ENCODE data around the gene SLC6A7. TPM values are rescaled to one million over a fixed set of nuclear protein-coding genes. Genes with fewer than 3 reads are reported as not detected.

SLC6A7 gene
- total RNA-seq, 1 donor from 2014 or later, result 0.62 TPM

DNA sequence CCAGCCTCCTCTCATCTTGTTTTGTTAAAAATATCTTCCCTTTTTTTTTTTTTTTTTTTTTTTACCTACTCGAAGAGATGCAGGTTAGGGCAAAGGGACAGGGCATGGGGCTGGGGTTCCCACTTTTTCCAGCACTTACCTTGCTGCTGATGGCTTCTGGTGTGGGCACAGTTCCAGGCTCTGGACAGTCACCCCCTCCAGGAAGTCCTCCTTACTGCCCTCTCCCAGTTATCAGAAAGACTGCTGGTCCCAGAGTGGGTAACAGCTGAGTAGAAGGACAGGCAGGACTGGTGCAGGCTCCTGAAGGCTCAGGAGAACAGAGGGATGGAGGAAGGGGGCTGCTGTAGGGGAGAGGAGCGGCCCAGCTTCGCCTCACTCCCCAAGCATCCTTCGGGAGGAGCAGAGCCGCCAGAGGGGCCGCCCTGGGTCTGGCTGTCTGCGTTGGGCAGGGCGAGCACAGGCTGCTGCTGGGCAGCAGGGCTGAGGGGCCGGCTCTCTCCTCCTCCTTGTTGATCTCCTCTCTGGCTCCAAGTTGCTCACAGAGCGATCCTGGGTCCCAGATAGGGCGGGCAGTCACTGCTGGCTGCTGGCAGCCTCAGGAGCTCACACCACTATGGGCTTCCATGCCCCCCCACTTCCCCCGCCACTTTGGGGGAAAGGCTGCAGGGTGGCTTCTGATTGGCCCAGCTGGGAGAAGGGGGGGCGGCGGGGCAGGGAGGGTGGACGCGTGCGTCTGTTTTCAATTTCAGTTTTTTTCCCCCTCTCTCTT, 34.4 kb upstream of the SLC6A7 start, which contains the start of gene PDGFRB:
PDGFRB (minus strand) TSS at position 588 of the 769 bp plus-strand sequence. CDS start 18,798 bp downstream, outside the sequence.
- DNase-seq, result peak; percentile 83

DNA sequence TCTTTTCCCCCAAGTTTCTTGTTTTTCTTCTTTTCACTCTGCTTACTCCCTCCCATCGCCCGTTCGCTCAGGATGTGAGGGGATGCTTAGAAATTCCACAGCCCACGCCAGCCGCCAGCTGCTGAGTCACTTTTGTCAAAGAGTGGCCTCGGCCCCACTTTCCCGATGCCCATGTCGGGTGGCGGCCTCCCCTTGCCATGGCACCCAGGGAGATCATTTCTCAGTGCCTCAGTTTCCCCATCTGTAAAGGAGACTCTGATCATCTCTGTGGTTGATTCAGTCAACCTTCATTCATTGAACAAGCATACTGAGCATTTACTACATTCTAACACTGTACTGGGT, 33.9 kb upstream of the SLC6A7 start:
- no peak for DNase-seq

DNA sequence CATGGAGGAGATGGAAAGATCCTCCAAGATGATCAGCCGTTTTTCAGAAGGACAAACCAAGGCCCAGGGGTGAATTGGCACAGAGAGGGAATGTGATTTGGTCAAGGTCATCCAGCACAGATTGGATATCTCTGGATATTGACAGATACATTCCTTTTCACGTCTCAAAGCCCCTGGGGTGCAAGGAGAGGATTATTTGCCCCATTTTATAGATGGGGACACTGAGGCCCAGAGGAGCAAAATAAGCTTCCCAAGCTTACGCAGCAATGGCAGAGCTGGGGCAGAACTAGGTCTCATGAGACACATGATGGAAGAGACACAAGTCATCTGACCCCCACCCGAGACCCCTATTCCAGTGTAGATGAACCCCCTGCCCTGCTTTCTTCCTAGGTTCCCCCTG, 33.3 kb upstream of the SLC6A7 start:
- DNase-seq, result no peak

DNA sequence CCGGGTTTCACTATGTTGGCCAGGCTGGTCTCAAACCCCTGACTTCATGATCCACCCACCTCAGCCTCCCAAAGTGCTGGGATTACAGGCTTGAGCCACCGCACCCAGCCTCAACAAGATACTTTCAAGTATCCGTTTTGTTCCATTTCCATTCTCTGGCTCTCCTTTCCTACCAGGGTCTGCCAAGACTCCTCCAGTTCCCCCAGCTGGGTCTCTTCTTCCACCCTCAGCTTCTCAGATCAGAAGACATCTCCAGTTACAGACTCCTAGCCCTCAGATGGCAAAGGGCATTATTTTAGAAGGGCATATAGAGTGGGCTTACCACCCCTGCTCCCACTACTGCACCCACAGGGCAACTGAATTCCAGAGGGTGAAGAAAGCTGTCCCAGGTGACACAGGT, 32.7 kb upstream of the SLC6A7 start:
- no peak for DNase-seq

DNA sequence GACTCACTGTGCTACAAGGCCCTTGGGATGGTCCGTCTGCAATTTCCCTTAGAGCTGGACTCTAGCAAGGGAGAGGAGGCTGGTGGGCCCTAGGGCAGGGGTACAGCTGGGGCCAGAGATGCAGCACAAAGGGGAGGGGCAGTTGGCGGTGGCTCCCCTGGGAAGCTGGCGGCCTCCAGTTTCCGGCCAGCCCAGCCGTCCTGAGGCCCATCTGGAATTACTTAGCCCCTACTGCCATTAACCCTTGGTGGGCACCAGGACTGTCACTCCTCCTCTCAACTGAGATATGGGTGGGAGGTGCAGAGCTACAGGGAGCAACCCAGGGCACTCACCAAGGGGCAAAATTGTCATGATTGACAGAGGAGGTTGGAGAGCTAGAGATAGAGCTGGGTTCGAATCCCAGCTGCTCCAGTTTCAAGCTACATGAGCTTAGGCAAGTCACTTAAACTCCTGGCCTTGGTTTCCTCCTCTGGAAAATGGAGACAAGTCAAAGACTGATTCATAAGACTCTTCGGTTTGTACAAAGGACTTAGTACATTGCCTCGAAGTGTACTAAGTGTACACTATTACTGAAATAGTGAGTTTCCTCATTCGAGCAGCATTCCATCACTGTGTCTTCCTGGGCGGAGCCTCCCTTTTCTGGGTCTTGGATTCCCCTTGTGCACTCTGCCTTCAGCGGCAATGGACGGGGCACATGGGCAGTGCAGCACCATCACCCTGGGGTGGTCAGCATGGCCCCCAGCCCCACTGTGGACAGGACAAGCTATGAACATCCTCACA, 31.5 kb upstream of the SLC6A7 start:
- no peak for DNase-seq

DNA sequence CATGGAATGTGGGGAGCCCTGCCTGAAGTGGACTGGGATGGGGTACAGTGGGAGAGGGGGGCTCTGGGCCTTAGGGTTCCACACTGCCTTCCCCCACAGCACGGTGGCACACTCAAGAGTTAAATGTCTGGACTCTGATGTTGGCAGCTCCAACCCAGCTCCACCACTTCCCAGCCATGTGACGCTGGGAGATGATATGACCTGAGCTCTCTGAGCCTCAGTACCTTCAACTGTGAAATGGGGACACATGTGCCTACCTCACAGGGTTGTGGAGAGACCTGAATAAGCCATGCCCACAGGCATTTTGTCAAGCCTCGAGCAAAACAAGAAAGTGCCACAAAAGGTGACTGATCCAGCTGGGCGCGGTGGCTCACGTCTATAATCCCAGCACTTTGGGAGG, 30.8 kb upstream of the SLC6A7 start:
- no peak for DNase-seq

DNA sequence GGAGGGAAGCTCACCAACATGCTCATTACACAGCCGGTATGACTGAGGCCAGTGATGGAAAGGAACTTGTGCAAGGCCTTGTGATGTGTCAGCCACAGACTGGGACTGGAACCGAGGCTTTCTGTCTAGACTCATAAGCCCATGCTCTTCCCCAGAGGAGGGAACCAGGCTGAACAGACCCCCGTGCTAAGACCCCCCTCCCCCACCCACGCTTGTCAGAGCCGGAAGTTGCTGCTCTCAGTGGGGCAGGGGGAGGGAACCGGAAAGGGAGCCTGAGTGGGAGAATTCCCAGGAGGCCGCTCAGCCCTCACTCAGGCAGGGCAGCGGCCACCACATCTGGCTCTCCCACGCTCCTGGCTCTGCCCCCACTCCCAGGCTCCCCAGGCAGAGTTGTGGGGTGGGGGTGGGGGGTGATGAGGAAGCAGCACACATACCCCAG, 30.1 kb upstream of the SLC6A7 start:
- no peak for DNase-seq

DNA sequence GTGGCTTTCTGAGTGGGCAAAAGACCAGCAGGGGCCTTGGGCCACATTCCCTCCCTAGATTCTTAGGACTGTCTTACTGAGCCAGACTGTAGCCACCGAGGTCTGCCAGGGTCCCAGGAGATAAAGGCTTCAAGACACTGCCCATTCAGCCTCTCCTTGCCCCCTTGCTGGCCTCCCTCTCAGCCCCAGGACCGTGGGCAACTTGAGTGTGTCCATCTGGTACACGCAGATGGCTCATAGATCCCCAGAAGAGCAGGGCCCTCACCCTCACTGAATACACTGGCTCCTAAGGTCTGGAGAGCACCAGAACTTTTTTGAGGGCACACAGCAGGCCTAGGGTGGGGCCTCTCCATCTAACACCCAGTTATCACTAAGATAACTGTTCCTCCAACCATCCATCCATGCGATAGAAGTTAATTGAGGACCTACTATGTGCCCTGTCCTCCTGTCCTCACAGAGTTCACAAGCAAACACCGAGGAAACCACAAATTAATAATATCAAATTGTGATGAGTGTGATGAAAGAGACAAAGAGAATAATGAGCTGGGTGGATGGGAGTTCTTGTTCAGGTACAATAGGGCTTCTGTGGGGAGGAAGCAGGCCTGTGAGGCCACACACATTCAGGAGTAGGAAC, 29.3 kb upstream of the SLC6A7 start:
- DNase-seq, result no peak

DNA sequence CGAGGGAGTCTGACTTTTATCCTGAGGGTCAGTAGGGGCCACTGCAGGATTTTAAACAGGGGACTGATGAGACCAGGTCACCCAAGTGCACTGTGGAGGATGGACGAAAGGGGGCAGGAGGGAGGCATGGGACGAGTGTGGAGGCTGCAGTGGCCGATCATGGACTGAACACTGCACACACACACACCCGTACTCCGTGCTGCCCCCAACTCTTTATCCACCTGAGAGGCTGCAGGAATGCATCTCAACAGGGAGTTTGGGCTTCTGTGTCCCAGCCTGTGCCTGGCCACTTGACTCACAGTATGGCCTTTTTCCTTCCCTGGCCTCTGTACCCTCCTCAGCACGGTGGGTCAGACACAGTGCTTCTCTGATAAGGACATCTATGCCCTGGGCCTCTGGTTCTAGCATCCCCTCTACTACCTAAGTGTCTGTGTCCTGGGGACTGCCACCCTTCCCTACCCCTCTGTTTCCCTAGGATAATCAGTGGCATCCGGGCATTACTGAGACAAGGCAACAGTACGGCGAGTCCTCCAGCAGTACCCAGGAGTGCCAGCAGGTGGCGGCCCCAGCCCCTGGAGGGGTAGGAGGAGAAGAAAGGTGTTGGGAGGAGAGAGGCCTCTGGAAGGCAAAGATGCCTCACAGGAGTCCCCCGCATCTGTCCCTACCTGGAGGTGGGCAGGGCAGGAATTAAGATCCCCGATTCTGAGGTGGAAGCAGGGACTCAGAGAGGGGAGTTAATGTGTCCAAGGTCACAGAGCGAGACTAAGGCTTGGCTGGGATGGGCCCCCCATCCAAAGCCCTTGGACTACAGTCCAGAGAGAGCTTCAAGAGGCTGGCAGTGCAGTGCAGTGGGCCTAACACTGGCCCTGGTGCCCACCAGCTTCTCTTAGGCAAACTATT, 28.4 kb upstream of the SLC6A7 start:
- DNase-seq, result peak; percentile 80

DNA sequence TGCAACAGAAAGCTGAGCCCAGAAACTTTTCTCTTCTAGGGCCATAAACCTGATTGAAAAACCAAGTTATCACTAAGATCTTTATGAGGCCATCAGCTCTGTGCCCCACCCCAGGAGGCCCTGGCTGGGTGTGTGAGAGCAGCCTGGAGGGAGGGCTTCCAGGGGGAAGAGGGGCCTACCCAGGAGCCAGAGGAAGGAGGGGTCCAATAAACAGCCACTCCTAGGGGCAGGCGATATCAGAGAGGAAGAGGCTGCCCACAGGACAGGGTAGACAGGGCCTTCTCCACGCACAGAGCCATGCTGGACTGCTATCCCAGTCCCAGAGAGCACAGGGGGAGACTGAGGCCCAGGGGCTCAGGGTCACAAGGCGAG, 27.7 kb upstream of the SLC6A7 start:
- no peak for DNase-seq

DNA sequence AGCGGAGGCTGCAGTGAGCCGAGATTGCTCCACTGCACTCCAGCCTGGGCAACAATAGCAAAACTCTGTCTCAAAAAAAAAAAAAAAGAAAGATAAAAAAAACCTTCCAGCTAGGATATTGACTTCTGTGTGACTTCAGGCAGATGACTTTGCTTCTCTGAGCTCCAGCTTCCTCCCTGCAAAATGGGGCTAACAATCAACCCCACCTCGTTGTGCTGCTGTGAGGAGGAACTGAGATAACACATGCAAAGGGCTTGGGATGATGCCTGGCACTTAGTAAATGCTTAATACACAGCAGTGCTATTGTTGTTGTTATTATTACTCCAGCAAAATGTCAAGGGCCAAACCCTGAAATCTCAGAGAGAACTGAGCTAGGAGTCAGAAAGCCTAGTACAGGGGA, 26.8 kb upstream of the SLC6A7 start:
- no peak for DNase-seq

DNA sequence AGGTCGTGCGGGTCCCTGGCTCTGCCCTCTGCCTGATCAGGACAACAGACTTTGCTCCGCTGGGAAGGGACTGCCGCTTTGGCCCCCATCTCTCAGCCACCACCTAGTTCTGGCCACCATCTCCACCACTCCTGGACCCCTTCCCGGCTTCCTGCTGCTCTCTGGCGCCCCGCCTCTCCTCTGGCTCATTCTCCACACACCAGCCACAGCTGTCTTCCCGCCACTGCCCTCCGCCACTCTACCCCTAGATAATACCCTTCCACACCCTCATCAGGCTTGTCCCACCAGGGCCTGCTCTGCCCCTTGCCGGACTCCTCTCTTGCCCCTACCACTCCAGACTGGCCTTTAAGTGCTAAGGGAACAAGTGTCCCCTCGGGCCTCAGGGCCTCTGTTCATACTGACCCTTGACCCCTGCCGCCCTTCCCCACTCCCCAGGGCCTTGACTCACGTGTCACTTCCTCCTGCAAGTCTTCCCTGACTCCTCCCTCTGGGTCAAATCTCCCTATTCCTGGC, 26.3 kb upstream of the SLC6A7 start:
- DNase-seq, result no peak

DNA sequence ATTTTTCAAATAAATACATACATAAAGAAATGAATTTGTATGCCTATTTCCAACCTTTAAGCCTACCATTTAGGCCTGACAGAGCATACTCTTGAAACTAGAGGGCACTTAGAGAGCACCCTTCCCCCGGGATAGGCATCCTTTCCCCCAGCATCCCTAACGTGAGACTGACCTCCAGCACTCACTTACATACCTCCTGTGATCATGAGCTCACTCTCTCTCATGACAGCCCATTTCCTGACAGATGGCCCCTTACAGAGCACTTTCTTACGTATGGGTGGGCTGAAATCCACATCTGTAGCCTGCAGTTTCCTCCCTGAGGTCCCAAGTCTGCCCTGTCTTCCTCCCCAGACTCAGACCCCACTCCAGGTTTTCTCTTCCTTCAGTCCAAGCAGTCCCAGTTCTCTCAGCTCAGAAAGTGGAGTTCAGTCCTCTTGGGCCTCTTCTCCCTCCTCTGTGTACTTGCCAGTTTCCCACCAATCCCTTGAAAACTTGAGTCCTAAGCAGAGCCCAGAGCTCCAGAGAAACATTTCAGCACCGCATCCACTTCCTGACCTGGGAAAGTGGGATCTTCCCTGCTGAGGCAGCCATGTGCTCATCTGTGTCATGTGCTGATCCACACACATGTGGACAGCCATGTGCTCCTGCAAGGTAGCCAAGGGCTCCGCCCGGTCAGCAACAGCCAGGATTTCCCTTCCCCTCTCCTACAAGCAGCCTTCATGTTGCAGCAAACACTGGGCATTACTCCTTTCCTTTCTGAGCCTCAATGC, 25.5 kb upstream of the SLC6A7 start:
- DNase-seq, result no peak

DNA sequence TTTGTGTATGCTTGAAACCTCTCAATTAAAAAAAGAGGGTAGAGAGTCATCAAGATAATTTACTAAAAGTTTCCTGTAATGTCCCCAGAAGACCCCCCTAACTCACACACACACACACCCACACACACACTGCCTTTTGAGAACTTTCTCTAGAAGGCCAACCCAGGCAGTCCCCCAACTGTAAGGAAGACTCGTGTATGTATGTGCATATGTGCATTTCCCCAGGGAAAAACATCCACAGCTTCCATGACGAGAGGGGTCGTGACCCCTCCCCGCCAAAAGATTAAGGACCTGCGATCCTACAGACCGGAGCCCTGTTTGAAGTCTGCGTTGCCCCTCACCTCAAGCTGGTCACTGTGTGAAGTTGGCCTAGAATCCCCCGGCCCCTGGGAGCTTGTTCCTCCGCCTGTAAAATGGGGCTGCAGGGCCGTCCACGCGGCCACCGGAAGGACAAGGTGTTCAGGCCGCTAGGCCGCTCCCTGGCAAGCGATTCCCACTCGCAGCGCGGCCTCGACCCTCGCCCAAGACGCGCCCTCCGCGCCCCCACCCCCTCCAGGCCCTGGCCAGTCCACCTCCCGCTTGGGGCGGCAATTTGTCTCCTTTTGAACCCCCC, 23.7 kb upstream of the SLC6A7 start:
- DNase-seq, result no peak

DNA sequence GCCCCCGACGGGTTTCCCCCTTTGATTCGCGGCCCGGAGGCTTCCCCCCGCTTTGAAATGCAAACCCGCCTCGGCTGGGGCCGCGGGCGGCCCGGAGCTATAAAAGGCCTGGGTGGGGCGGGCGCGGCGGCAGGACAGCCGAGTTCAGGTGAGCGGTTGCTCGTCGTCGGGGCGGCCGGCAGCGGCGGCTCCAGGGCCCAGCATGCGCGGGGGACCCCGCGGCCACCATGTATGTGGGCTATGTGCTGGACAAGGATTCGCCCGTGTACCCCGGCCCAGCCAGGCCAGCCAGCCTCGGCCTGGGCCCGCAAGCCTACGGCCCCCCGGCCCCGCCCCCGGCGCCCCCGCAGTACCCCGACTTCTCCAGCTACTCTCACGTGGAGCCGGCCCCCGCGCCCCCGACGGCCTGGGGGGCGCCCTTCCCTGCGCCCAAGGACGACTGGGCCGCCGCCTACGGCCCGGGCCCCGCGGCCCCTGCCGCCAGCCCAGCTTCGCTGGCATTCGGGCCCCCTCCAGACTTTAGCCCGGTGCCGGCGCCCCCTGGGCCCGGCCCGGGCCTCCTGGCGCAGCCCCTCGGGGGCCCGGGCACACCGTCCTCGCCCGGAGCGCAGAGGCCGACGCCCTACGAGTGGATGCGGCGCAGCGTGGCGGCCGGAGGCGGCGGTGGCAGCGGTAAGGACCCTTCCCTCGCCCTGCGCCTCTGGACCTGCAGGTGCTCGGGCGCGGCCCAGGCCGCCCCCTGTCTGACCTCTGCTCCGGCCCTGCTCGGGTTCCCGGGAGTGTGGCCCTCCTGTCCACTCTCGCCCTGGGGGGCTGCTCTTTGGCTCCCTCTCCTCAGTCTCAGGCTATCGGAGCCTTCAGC, 23.0 kb upstream of the SLC6A7 start, which contains the start of gene CDX1:
CDX1 (plus strand) TSS at position 129 of the 862 bp plus-strand sequence; CDS start at position 228, 99 bp downstream.
- no peak for DNase-seq

DNA sequence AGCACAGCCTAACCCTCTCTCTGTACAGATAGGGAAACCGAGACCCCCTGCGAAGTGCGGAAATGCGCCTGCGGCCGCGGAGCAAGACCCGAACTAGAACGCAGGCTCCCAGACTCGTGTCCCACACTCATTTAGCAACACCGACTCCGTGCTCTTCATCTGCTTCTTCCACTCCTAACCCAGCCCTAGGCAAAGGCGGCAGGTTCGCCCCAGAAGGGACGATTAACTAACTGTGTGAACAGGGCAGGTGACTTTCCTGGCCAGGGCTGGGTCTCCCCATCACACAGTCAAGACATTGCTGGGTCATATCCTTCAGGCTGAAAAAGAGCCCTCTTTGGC, 22.4 kb upstream of the SLC6A7 start:
- DNase-seq, result no peak

DNA sequence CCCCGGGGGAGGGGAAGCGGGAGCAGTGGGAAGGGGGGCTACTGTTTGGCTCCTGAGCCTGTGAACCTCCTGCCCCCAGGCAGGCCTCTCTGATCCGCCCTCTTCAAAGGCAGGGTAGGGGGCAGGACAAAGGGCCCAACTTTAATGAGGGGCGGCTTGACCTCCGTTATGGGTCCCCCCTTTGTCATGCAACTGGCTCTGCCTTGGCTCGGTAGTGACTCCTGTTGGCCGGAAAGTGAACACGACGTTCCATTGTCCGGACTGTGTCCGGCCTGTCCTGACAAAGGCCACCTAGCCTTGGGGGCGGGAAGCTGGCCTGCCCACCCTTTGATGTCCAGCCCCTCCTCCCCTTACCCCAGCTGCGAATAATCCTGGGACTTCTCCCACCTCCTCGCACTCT, 22.0 kb upstream of the SLC6A7 start:
- no peak for DNase-seq

DNA sequence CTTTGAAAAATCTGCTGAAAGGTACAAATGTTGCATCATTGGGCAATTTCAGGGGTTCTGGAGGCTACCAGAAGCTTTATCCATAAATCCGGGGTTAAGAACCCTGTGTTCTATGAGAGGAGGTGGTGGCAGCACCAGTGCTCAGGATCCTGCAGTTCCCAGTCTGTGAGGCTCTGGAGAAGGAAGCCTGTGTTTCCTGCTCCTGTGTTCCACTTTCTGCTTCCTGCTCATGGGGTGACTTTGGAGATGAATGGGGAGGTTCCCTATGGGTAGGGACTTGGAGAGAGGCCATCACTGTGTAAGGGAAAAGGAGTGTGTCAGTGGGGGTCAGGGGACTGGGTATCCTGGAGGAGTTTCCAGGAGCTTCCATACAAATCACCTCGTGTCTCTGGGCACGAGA, 21.0 kb upstream of the SLC6A7 start:
- no peak for DNase-seq

DNA sequence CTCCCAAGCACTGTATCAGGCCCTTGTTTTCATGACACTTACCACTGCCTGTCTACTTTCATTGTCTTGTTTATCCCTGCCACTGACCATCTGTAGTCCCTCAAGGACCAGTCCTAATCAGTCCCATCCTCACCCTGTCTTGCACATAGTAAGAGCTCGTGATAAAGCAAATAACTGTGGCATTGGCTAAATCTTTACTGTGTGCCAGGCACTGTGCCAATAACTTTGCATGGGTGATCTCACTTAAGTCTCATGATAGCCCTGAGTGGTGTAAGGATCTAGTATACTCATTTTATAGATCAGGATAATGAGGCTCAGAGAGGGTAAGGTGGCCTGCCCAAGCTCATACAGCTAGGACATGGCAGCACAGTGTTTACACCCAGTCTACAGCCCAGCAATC, 17.7 kb upstream of the SLC6A7 start:
- DNase-seq, result no peak

DNA sequence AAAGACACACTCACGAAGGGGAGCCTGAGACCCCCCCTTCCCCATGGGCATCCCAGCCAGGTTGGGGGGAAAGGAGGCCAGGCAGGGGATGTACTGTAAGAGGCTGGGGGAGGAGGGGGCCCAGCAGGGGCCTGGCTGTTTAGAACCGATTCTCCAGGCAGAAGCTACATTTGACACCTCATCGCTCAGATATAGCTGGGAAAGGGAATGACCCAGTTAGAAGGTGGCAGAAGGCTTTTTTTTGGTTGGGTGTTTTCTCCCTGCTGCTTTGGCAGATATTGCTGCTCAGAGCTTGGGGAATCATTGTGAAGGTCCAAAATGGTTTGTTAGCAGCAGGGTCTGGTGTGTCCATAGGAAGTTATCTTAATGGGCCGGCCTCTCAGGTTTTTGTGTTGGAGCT, 17.3 kb upstream of the SLC6A7 start:
- no peak for DNase-seq

All from occipital lobe (tissue), 2 donors.